Ovary (tissue), 3 donors: ENCODE results near the gene PLIN1.

Source experiments
- CTCF ChIP-seq, 3 donors: fragments of 450-650 bp in 2 of 3; fragments of 200-600 bp in 1 of 3; IDR thresholded peaks; one replicate each; pipeline versions ENCODE4 v1.5.1 to v1.8.0; 2016 to 2022; ENCODE audit warnings: antibody characterized with exemption in 3 of 3, mild to moderate bottlenecking in 1 of 3
- POLR2A ChIP-seq: fragments of 450-650 bp; IDR thresholded peaks from one replicate; pipeline ENCODE4 v1.6.1; 2017; ENCODE audit warnings: antibody characterized with exemption, mild to moderate bottlenecking, moderate library complexity
- donor health status: DM: no; HTN: no; CAD: no.

- TF ChIP-seq CTCF (IDR thresholded peaks at IDR 0.05) (no peak), POLR2A (no peak)
Observed at GRCh38 chr15:89640245-89640644, 38.9 kb downstream of the PLIN1 start.
